Endothelial cell of umbilical vein (primary cell): ENCODE results near the gene ST8SIA1. TPM values are rescaled to one million over a fixed set of nuclear protein-coding genes. Genes with fewer than 3 reads are reported as not detected.

ENCODE experiments used
- BruUV-seq: library from RNA; stranded (reverse); fragments of 400-500 nt; replicated peaks from 2 replicates; lab custom pipeline; 2021; lab: Mats Ljungman, UMichigan
- CTCF ChIA-PET: fragments of 300-600, 350-600 bp; sonication (Branson Sonifier 250); formaldehyde crosslinking; loops from one replicate; lab custom pipeline; 2021; ENCODE audit warnings: antibody characterized with exemption, inconsistent platforms; lab: Charles Lee
- POLR2A ChIA-PET: fragments of 300-600, 350-600 bp; sonication (Branson Sonifier 250); formaldehyde crosslinking; loops from one replicate; lab custom pipeline; 2021; ENCODE audit warnings: antibody characterized with exemption, inconsistent platforms; lab: Charles Lee
- DNase-seq: peaks from one replicate; pipeline ENCODE4 v3.0.0-alpha.2; 2011; ENCODE audit warnings: low read depth, low spot score
- FAIRE-seq: peaks from 2 replicates; lab custom pipeline; 2011; peaks lifted over from hg19 to GRCh38; lab: Jason Lieb, UNC
- H2AFZ ChIP-seq: 2 replicates; pipeline ENCODE4 v1.6.0; 2012; ENCODE audit warnings: low read depth, low read length, control low read depth, inconsistent platforms
- H3K27ac ChIP-seq: 2 replicates; pipeline ENCODE4 v1.5.1; 2011; ENCODE audit warnings: low read depth, mild to moderate bottlenecking, control low read depth, low read length, moderate library complexity; ENCODE audit not compliant: insufficient read depth
- H3K27me3 ChIP-seq, 2 experiments: 2 replicates each; pipeline versions ENCODE4 v1.6.0 to v1.6.1; 2011; ENCODE audit warnings: low read length in 2 of 2, mixed read lengths in 1 of 2; ENCODE audit not compliant: control insufficient read depth in 2 of 2, insufficient read depth in 2 of 2
- H3K36me3 ChIP-seq, 2 experiments: 2 replicates in 1 of 2; 3 replicates in 1 of 2; pipeline ENCODE4 v1.5.1; 2011; ENCODE audit warnings: low read length in 2 of 2, mild to moderate bottlenecking in 1 of 2, moderate library complexity in 1 of 2; ENCODE audit not compliant: control insufficient read depth in 2 of 2, insufficient read depth in 2 of 2; ENCODE audit errors: extremely low read depth in 1 of 2
- H3K4me1 ChIP-seq: 3 replicates; pipeline ENCODE4 v1.5.1; 2011; ENCODE audit warnings: mild to moderate bottlenecking, low read length; ENCODE audit not compliant: control insufficient read depth, insufficient read depth; ENCODE audit errors: extremely low read depth
- H3K4me2 ChIP-seq: 2 replicates; pipeline ENCODE4 v1.6.1; 2011; ENCODE audit warnings: low read length, control low read depth, mixed read lengths; ENCODE audit not compliant: insufficient read depth
- H3K4me3 ChIP-seq, 3 experiments: fragments of 200-600 bp in 1 of 3; sonication (generic), shearing (Covaris generic) in 1 of 3; replicated peaks in 1 of 3; 2 replicates each; pipeline ENCODE4 v1.5.1; 2011 to 2016; ENCODE audit warnings: control low read depth in 3 of 3, low read length in 3 of 3, mild to moderate bottlenecking in 2 of 3, inconsistent platforms in 1 of 3, low read depth in 1 of 3, moderate library complexity in 1 of 3; ENCODE audit not compliant: insufficient read depth in 1 of 3
- H3K79me2 ChIP-seq: 2 replicates; pipeline ENCODE4 v1.6.0; 2012; ENCODE audit warnings: low read length, inconsistent platforms; ENCODE audit not compliant: control insufficient read depth, insufficient read depth
- H3K9ac ChIP-seq: replicated peaks from 2 replicates; pipeline ENCODE3; 2011; ENCODE audit warnings: low read length, control low read depth; ENCODE audit not compliant: insufficient read depth; ENCODE audit errors: extremely low read depth
- H3K9me1 ChIP-seq: replicated peaks from 3 replicates; pipeline ENCODE4 v1.6.0; 2011; ENCODE audit warnings: mild to moderate bottlenecking, low read length; ENCODE audit not compliant: control insufficient read depth, insufficient read depth; ENCODE audit errors: extremely low read depth
- H3K9me3 ChIP-seq: replicated peaks from 2 replicates; pipeline ENCODE4 v1.5.1; 2012; ENCODE audit warnings: low read length, inconsistent platforms; ENCODE audit not compliant: control insufficient read depth, insufficient read depth
- H4K20me1 ChIP-seq: replicated peaks from 2 replicates; pipeline ENCODE3; 2011; ENCODE audit warnings: mild to moderate bottlenecking, low read length; ENCODE audit not compliant: control insufficient read depth, insufficient read depth; ENCODE audit errors: extremely low read depth
- EZH2 ChIP-seq: IDR thresholded peaks from 2 replicates; pipeline ENCODE4 v1.6.1; 2012; ENCODE audit warnings: borderline replicate concordance, low read depth, mild to moderate bottlenecking, moderate library complexity, low read length, inconsistent platforms; ENCODE audit not compliant: severe bottlenecking
- FOS ChIP-seq: IDR thresholded peaks from 2 replicates; pipeline ENCODE4 v1.6.1; 2011; ENCODE audit warnings: mild to moderate bottlenecking, low read length, moderate library complexity, borderline replicate concordance; ENCODE audit not compliant: insufficient read depth
- GATA2 ChIP-seq: IDR thresholded peaks from 2 replicates; pipeline ENCODE4 v1.7.0; 2011; ENCODE audit warnings: low read depth, mild to moderate bottlenecking, moderate library complexity, mixed read lengths, low read length; ENCODE audit not compliant: insufficient read length, insufficient read depth
- JUN ChIP-seq: IDR thresholded peaks from 2 replicates; pipeline ENCODE4 v1.6.1; 2011; ENCODE audit warnings: borderline replicate concordance, low read depth; ENCODE audit not compliant: insufficient read length, insufficient read depth
- MYC ChIP-seq: IDR thresholded peaks from one replicate; pipeline ENCODE4 v1.6.1; 2011; ENCODE audit warnings: mild to moderate bottlenecking, low read depth, low read length
- POLR2A ChIP-seq: IDR thresholded peaks from 2 replicates; pipeline ENCODE4 v1.6.1; 2012; ENCODE audit warnings: low read depth, mild to moderate bottlenecking, control low read depth, low read length
- POLR2AphosphoS5 ChIP-seq: IDR thresholded peaks from 2 replicates; pipeline ENCODE4 v1.6.1; 2012; ENCODE audit warnings: low read depth, mild to moderate bottlenecking, control low read depth, low read length, moderate library complexity; ENCODE audit not compliant: insufficient read depth
- dilution Hi-C: fragments of 300-500 bp; cut with MboI; formaldehyde crosslinking; loops from one replicate; pipeline ENCODE4 v1.15.0; 2019; ENCODE audit warnings: low sequenced_read_pairs; ENCODE audit not compliant: extremely low pct_ligation_motif_present
- intact Hi-C: fragments of 100-400 bp; cut with micrococcal nuclease; formaldehyde crosslinking; loops from one replicate; pipeline ENCODE4 v1.10.0; 2022
- polyA plus RNA-seq, 4 experiments: library from polyadenylated mRNA; depleted of rRNA in 3 of 4; stranded (reverse) in 3 of 4; unstranded in 1 of 4; fragments of >200 nt; gene quantifications; 2 replicates each; pipeline versions ENCODE4 v1.2.1 to v1.2.3, GENCODE V29; 2011 to 2012; ENCODE audit warnings: missing spikeins in 1 of 4
- total RNA-seq: library from RNA; stranded (reverse); gene quantifications from 2 replicates; pipeline ENCODE4 v1.2.3, GENCODE V29; 2021
- TF ChIP-seq, protein P1 (sequence below), 2 donors: IDR thresholded peaks; 1 replicate in 1 of 2; 2 replicates in 1 of 2; pipeline ENCODE4 v1.5.1; 2011; ENCODE audit warnings: low read length in 2 of 2, mild to moderate bottlenecking in 2 of 2, moderate library complexity in 2 of 2, control low read depth in 1 of 2, inconsistent platforms in 1 of 2, low read depth in 1 of 2; ENCODE audit not compliant: insufficient read depth in 1 of 2; ENCODE audit errors: extremely low read depth in 1 of 2
- TF ChIP-seq, protein P2 (sequence below): IDR thresholded peaks from 2 replicates; pipeline ENCODE4 v1.6.1; 2011; ENCODE audit not compliant: insufficient read depth, insufficient read length

The ST8SIA1 gene
- total and polyA plus RNA-seq, 2 donors (not counting 3 experiments of a cell fraction or from before 2014, with no cell fraction given), result not detected

DNA sequence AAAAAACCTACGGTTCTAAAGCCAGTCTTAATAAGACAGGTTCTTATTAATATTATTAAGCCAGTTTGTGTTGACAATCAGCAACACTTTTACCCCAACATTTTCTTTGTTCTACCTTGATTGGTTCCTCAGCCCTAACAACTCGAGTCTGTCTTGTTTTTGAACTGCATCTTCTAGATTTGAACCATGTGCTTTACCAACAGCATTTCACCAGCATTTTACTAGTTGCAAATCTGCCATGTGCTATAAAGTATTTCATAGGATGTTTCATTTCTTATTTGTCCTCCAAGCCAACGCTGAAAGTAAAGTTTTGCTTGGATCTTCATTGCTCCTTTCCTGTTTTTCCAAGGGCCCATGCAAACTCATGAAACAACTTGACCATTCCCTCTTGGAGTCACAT lies 133.4 kb downstream of the ST8SIA1 start:
- no peaks in the 10 kb centered on the region for H3K79me2 ChIP-seq
- no peak overlapping the region for H3K4me2 ChIP-seq
- no peak for TF ChIP-seq MYC
- no peaks in the 10 kb centered on the region for H3K36me3 ChIP-seq
- no peak overlapping the region for H3K9ac ChIP-seq
- DNase-seq (no peak), FAIRE-seq (no peak)
- no TSS peak for BruUV-seq
- no peaks in the 10 kb centered on the region for H3K4me1 ChIP-seq
- no peak overlapping the region for H2AFZ ChIP-seq
- H4K20me1 ChIP-seq, result no peaks in the 10 kb centered on the region
- intact Hi-C loops (no loop called here), dilution Hi-C loops (no loop called here)
- CTCF ChIA-PET, result no interaction called here
- H3K4me3 ChIP-seq, result no peak overlapping the region
- H3K9me1 ChIP-seq, result no peaks in the 10 kb centered on the region
- no peaks in the 10 kb centered on the region for H3K9me3 ChIP-seq
- POLR2A ChIA-PET, result no interaction called here
- no peak overlapping the region for H3K27ac ChIP-seq
- peaks cover 0 to 4% of the 10 kb centered on the region in 2 experiments for H3K27me3 ChIP-seq

DNA sequence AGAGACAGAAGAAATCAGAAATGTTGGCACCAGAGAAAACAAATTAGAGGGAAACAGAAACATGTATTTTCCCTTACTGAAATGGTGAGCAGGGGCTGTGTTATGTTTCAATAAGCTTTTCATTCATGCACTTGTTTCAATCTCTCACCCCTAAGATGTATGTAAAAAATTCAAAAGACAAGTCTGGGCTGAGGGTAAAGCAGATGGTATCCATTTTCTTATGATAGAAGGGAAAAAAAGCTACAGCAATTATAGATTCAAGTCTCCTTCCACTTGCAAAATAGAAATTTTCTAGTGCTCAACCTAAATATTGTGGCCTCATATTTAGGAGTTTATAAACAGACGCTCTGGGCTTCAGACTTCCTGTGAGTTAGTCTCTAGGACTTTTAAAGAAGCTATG lies 138.3 kb downstream of the ST8SIA1 start:
- TF ChIP-seq MYC (no peak), JUN (no peak), GATA2 (no peak), EZH2 (no peak), POLR2AphosphoS5 (no peak), FOS (no peak), POLR2A (no peak)
- TF ChIP-seq, protein P1, sequence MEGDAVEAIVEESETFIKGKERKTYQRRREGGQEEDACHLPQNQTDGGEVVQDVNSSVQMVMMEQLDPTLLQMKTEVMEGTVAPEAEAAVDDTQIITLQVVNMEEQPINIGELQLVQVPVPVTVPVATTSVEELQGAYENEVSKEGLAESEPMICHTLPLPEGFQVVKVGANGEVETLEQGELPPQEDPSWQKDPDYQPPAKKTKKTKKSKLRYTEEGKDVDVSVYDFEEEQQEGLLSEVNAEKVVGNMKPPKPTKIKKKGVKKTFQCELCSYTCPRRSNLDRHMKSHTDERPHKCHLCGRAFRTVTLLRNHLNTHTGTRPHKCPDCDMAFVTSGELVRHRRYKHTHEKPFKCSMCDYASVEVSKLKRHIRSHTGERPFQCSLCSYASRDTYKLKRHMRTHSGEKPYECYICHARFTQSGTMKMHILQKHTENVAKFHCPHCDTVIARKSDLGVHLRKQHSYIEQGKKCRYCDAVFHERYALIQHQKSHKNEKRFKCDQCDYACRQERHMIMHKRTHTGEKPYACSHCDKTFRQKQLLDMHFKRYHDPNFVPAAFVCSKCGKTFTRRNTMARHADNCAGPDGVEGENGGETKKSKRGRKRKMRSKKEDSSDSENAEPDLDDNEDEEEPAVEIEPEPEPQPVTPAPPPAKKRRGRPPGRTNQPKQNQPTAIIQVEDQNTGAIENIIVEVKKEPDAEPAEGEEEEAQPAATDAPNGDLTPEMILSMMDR (IDR thresholded peaks at IDR 0.05; ENCODE audit: extremely low read depth in 1 of 2, insufficient read depth in 1 of 2, low read depth in 1 of 2, low read length in 2 of 2), result no peak
- TF ChIP-seq, protein P2, sequence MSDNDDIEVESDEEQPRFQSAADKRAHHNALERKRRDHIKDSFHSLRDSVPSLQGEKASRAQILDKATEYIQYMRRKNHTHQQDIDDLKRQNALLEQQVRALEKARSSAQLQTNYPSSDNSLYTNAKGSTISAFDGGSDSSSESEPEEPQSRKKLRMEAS, result no peak
- BruUV-seq, result no TSS peak
- ChIA-PET POLR2A (no interaction called here), CTCF (interaction anchor here (1.5 kb wide), 1 partner anchor 12 kb away, joined by 4 read pairs; no protein-coding TSS in a partner anchor)
- Histone ChIP-seq H3K9me3 (no peaks in the 10 kb centered on the region), H3K4me3 (no peak overlapping the region), H3K27ac (no peak overlapping the region), H2AFZ (no peak overlapping the region), H3K9ac (no peak overlapping the region), H3K36me3 (no peaks in the 10 kb centered on the region), H3K27me3 (peaks cover 0 to 4% of the 10 kb centered on the region in 2 experiments), H3K79me2 (no peaks in the 10 kb centered on the region), H3K4me1 (no peaks in the 10 kb centered on the region), H4K20me1 (no peaks in the 10 kb centered on the region), H3K9me1 (no peaks in the 10 kb centered on the region), H3K4me2 (no peak overlapping the region)
- FAIRE-seq (no peak), DNase-seq (no peak)
- dilution Hi-C loops (no loop called here), intact Hi-C loops (no loop called here)
